Thymus (tissue), 11 donors: ENCODE data around the gene LYZL6. TPM values are rescaled to one million over a fixed set of nuclear protein-coding genes. Genes with fewer than 3 reads are reported as not detected.

ENCODE experiments used
- DNase-seq, 9 donors: peaks; one replicate each; pipeline ENCODE4 v3.0.0-alpha.2; 2013; ENCODE audit warnings: low spot score in 9 of 9, low read depth in 6 of 9, missing footprints in 1 of 9
- H3K27ac ChIP-seq, 2 donors: one replicate each; pipeline ENCODE4 v1.5.1; 2013; ENCODE audit warnings: control low read depth in 1 of 2, low read depth in 1 of 2, low read length in 1 of 2, mild to moderate bottlenecking in 1 of 2, moderate library complexity in 1 of 2
- H3K27me3 ChIP-seq, 2 donors: one replicate each; pipeline ENCODE4 v1.5.1; 2013; ENCODE audit warnings: low read length in 1 of 2; ENCODE audit not compliant: control insufficient read depth in 2 of 2, insufficient read depth in 1 of 2
- H3K36me3 ChIP-seq, 2 donors: one replicate each; pipeline ENCODE4 v1.5.1; 2013; ENCODE audit warnings: low read length in 1 of 2, mild to moderate bottlenecking in 1 of 2, moderate library complexity in 1 of 2; ENCODE audit not compliant: control insufficient read depth in 2 of 2, insufficient read depth in 2 of 2
- H3K4me1 ChIP-seq, 2 donors: one replicate each; pipeline ENCODE4 v1.5.1; 2013; ENCODE audit warnings: low read length in 2 of 2; ENCODE audit not compliant: control insufficient read depth in 2 of 2, insufficient read depth in 2 of 2
- H3K4me3 ChIP-seq, 2 donors: one replicate each; pipeline ENCODE4 v1.5.1; 2013; ENCODE audit warnings: low read length in 2 of 2, control low read depth in 1 of 2, mild to moderate bottlenecking in 1 of 2
- H3K9me3 ChIP-seq, 2 donors: one replicate each; pipeline ENCODE4 v1.5.1; 2013; ENCODE audit warnings: low read length in 1 of 2, mild to moderate bottlenecking in 1 of 2; ENCODE audit not compliant: control insufficient read depth in 2 of 2, insufficient read depth in 1 of 2
- WGBS: extraction: QIAGEN DNeasy Blood & Tissue Kit; methylation state at CpG from one replicate; pipeline ENCODE4 v1.1.7; 2013; 5-methylcytosine and 5-hydroxymethylcytosine counted together
- polyA plus RNA-seq: library from polyadenylated mRNA; stranded (reverse); fragments of 200-250 nt; gene quantifications from one replicate; pipeline ENCODE4 v1.2.3, GENCODE V29; 2013
- total RNA-seq: library from RNA; stranded (reverse); fragments of 120-200 nt; gene quantifications from one replicate; pipeline ENCODE4 v1.2.4, GENCODE V29; 2013
- donor health status: healthy.

LYZL6 gene
- total and polyA plus RNA-seq, 2 donors, result 0.11 TPM; not detected in 1

- H3K27me3 ChIP-seq, result no peaks in the 10 kb centered on the region
- 100% methylated on average over 1 of the region's 1 CpG for WGBS
Observed at GRCh38 chr17:35914354-35914753, 29.2 kb downstream of the LYZL6 start.

GRCh38 chr17:35913609-35914008 is 29.9 kb downstream of the LYZL6 start:
- Histone ChIP-seq H3K36me3 (peaks cover 0 to 3% of the 10 kb centered on the region in 2 donors), H3K9me3 (no peaks in the 10 kb centered on the region), H3K4me1 (no peaks in the 10 kb centered on the region), H3K4me3 (no peak overlapping the region), H3K27ac (no peak overlapping the region), H3K27me3 (no peaks in the 10 kb centered on the region)
- no peak for DNase-seq
- whole genome bisulfite sequencing, result 95% methylated on average over 4 of the region's 4 CpGs

More at GRCh38 chr17:35914354-35914753, 29.2 kb downstream of the LYZL6 start:
- Histone ChIP-seq H3K36me3 (peaks cover 0 to 3% of the 10 kb centered on the region in 2 donors), H3K4me1 (no peaks in the 10 kb centered on the region), H3K27ac (no peak overlapping the region), H3K4me3 (no peak overlapping the region), H3K9me3 (no peaks in the 10 kb centered on the region)
- no peak for DNase-seq

DNA sequence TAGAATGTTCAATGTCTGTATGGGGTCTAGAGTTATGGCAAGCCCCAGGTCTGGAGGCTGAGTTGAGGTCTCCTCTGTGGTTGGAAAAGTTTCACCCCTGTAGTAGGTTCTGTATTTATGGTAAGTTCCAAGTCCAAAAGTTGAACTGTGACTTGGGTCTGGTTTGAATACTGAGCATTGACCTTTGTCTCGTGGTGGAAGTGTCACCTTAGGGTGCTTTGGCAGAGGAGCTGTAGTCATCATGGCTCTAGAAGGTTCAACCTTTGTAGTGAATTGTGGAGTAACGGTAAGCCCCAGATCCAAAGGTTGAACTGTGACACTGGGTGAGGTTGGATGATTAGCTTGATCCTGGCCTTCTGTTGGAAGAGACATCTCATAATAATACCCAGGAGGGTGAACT is 30.6 kb downstream of the LYZL6 start:
- Histone ChIP-seq H3K27ac (no peak overlapping the region), H3K36me3 (no peaks in the 10 kb centered on the region), H3K4me1 (no peaks in the 10 kb centered on the region), H3K9me3 (no peaks in the 10 kb centered on the region), H3K4me3 (no peak overlapping the region), H3K27me3 (no peaks in the 10 kb centered on the region)
- no peak for DNase-seq
- 94% methylated on average over 2 of the region's 2 CpGs for WGBS

DNA sequence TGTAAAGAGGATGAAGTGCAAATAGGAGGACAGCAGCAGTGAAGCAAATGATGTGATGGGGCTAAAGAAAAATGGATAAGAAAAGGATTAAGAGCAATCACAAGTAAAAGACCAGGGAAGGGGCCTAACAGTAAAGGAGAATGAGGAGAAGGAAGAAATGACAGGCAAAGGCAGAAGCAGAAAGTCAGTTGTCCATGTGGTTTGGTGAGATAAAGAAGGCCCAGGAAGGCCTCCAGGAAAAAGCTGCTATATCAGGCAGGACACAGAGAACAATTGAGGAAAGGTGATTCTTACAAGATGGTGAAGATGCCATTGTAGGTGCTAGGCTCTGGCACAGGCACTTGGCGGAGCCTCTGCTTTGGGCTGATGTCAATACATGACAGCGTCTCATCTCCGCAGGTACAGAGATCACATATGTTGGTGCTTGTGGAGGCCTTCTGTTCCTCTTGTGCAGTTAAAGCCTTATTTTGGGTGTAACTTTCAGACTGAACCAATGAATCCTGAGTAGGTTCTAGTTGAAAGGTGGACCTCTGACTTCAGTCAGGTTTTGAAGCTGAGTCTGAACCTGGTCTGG is 31.1 kb downstream of the LYZL6 start:
- 99% methylated on average over 3 of the region's 3 CpGs for WGBS

GRCh38 chr17:35909408-35909807 is 34.1 kb downstream of the LYZL6 start:
- Histone ChIP-seq H3K36me3 (no peaks in the 10 kb centered on the region), H3K9me3 (no peaks in the 10 kb centered on the region), H3K4me3 (no peak overlapping the region), H3K27ac (no peak overlapping the region), H3K4me1 (peaks cover 6 to 8% of the 10 kb centered on the region in 2 donors), H3K27me3 (no peaks in the 10 kb centered on the region)
- WGBS, result 96% methylated on average over 3 of the region's 3 CpGs
- no peak for DNase-seq

More for the DNA sequence above, 31.1 kb downstream of the LYZL6 start:
- Histone ChIP-seq H3K4me1 (no peaks in the 10 kb centered on the region), H3K27ac (no peak overlapping the region), H3K27me3 (no peaks in the 10 kb centered on the region), H3K36me3 (no peaks in the 10 kb centered on the region), H3K9me3 (no peaks in the 10 kb centered on the region), H3K4me3 (no peak overlapping the region)
- no peak for DNase-seq

- no peaks in the 10 kb centered on the region for H3K27me3 ChIP-seq
- WGBS, result 93% methylated on average over 5 of the region's 5 CpGs
- DNase-seq, result no peak
- H3K4me1 ChIP-seq, result peaks cover 10 to 12% of the 10 kb centered on the region in 2 donors
- H3K36me3 ChIP-seq, result no peaks in the 10 kb centered on the region
- no peak overlapping the region for H3K27ac ChIP-seq
- no peaks in the 10 kb centered on the region for H3K9me3 ChIP-seq
- no peak overlapping the region for H3K4me3 ChIP-seq
Observed at GRCh38 chr17:35907691-35908090, 35.8 kb downstream of the LYZL6 start.

DNA sequence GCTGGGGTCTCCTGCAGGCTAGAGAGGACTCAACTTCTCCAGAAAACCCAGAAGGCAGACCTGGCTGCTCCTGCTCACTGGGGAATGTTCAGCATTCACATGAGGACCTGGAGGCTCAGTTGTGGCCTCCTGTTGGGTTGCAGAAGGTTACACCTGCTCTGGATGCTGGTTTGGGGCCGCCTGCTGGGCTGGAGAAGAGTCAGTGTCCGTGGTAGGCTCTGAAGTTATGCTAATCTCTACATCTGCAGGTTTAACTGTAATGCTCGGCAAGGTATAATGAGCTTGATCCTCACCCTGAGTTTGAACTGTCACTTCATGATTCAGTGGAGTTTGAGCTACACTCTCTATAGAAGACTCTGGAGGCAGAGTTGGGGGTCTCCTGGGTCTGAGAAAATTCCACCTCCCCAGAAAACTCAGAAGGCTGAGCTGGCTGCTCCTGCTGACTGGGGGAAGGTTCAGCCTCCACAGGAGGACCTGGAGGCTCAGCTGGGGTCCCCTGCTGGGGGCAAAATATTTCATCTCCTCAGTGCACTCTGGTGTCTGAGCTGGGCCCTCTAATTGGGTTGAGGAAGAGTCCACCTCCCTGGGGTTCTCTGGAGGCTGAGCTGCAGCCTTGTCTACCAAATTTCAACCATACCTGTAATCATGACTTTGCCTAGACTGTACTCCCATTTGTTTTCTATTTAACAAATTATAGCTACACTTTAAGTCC is 36.4 kb downstream of the LYZL6 start:
- no peaks in the 10 kb centered on the region for H3K9me3 ChIP-seq
- DNase-seq, result no peak
- peaks cover 10 to 16% of the 10 kb centered on the region in 2 donors for H3K4me1 ChIP-seq
- no peak overlapping the region for H3K4me3 ChIP-seq
- 55% methylated on average over 3 of the region's 3 CpGs for WGBS
- H3K36me3 ChIP-seq, result no peaks in the 10 kb centered on the region
- no peak overlapping the region for H3K27ac ChIP-seq
- no peaks in the 10 kb centered on the region for H3K27me3 ChIP-seq

DNA sequence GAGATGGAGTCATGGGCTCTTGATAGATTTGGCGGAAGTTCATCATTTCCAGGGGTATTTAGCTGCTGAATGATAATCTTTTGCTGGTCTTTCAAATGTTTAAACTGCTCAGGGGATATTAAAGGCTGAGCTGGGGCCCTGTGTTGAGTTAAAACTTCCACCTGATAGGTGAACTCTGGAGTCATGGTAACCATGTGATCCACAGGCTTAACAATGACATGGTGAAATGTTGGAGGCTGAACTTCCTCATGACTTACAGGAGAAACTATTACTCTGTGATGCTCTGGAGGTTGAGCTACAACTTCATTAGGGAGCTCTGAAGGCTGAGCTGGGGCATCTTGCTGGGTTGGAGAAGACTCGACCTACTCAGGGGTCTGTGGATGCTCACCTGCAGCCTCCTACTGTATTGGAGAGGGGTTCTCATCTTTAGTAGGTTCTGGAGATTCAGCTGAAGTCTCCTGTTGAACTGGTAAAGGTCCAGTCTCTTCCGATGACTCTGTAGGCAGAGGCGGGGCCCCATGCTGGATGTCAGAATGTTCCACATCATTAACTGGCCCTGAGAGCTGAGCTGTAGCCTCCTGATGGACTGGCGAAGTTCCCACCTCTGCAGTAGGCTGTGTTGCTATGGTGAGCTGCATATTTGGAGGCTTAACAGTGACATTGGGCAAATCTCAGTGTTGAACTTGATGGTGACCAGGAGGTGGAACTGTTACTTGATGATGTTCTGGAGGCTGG is 37.2 kb downstream of the LYZL6 start:
- 96% methylated on average over 5 of the region's 5 CpGs for WGBS
- H3K27ac ChIP-seq, result no peak overlapping the region
- H3K4me1 ChIP-seq, result peaks cover 10 to 22% of the 10 kb centered on the region in 2 donors
- H3K9me3 ChIP-seq, result no peaks in the 10 kb centered on the region
- H3K27me3 ChIP-seq, result no peaks in the 10 kb centered on the region
- DNase-seq, result no peak
- H3K36me3 ChIP-seq, result no peaks in the 10 kb centered on the region
- no peak overlapping the region for H3K4me3 ChIP-seq

GRCh38 chr17:35903451-35903850 is 40.1 kb downstream of the LYZL6 start:
- Histone ChIP-seq H3K36me3 (no peaks in the 10 kb centered on the region), H3K27me3 (no peaks in the 10 kb centered on the region), H3K9me3 (no peaks in the 10 kb centered on the region), H3K27ac (no peak overlapping the region), H3K4me3 (no peak overlapping the region), H3K4me1 (peaks cover 14 to 48% of the 10 kb centered on the region in 2 donors)
- DNase-seq, result no peak
- 94% methylated on average over 5 of the region's 5 CpGs for WGBS
